ENCODE results near the gene RNASE13.

- TF ChIP-seq, protein P1, sequence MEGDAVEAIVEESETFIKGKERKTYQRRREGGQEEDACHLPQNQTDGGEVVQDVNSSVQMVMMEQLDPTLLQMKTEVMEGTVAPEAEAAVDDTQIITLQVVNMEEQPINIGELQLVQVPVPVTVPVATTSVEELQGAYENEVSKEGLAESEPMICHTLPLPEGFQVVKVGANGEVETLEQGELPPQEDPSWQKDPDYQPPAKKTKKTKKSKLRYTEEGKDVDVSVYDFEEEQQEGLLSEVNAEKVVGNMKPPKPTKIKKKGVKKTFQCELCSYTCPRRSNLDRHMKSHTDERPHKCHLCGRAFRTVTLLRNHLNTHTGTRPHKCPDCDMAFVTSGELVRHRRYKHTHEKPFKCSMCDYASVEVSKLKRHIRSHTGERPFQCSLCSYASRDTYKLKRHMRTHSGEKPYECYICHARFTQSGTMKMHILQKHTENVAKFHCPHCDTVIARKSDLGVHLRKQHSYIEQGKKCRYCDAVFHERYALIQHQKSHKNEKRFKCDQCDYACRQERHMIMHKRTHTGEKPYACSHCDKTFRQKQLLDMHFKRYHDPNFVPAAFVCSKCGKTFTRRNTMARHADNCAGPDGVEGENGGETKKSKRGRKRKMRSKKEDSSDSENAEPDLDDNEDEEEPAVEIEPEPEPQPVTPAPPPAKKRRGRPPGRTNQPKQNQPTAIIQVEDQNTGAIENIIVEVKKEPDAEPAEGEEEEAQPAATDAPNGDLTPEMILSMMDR (conservative IDR thresholded peaks at IDR 0.05; ENCODE audit: low read depth, low read length) = no peak
- no peak for TF ChIP-seq EZH2 (IDR thresholded peaks at IDR 0.05; ENCODE audit: borderline replicate concordance, low read depth, low read length, poor library complexity, severe bottlenecking)
Observed at GRCh38 chr14:21058903-21059302, 24.3 kb upstream of the RNASE13 start.
